NB4 (cell line): ENCODE data around the gene HOOK2.

Experiments
- CTCF ChIP-seq: IDR thresholded peaks from one replicate; pipeline ENCODE4 v1.5.1; 2012; ENCODE audit warnings: low read depth, low read length
- MAX ChIP-seq: IDR thresholded peaks from 2 replicates; pipeline ENCODE4 v1.6.1; 2011; ENCODE audit warnings: low read depth, low read length
- MYC ChIP-seq: IDR thresholded peaks from 2 replicates; pipeline ENCODE4 v1.6.1; 2011; ENCODE audit warnings: low read depth, low read length
- POLR2A ChIP-seq: IDR thresholded peaks from 2 replicates; pipeline ENCODE4 v1.6.1; 2011; ENCODE audit warnings: mild to moderate bottlenecking; ENCODE audit not compliant: insufficient read length; ENCODE audit errors: extremely low read depth

- no peak for TF ChIP-seq CTCF
- TF ChIP-seq POLR2A = peak; percentile 92
- TF ChIP-seq MAX = peak; percentile 78
- peak; percentile 70 for TF ChIP-seq MYC
These were observed 26.3 kb upstream of the HOOK2 start, which contains the start of the genes PRDX2 and THSD8 for GRCh38 chr19:12801466-12802266.
